GM18861 (cell line): Measurements from ENCODE around the gene PHTF2.

Experiments used
- ATAC-seq: cut with Tn5 transposase; IDR thresholded peaks from one replicate; pipeline ENCODE4 v1.9.1; 2021; ENCODE audit not compliant: unreplicated experiment

PHTF2 gene

DNA sequence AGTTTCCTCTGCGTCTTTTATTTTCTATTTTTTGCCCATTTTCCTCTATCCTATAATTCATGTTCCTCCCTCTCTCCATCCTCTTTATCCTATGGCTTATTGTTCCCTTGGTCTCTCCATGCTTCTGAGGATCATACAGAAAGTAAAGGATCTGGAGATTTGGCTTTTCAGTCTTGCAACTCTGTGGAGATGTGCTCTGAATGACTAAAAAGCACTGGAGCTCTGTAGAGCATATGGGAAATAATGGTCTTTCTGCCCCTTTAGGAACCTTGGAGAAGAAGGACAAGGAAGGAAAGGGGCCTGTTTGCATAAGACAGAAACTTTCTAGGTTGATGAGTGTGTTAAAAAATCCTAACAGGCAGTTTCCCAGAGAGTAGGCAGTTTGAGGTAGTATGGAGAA lies 120.1 kb downstream of the PHTF2 start:
- ATAC-seq, result no peak

DNA sequence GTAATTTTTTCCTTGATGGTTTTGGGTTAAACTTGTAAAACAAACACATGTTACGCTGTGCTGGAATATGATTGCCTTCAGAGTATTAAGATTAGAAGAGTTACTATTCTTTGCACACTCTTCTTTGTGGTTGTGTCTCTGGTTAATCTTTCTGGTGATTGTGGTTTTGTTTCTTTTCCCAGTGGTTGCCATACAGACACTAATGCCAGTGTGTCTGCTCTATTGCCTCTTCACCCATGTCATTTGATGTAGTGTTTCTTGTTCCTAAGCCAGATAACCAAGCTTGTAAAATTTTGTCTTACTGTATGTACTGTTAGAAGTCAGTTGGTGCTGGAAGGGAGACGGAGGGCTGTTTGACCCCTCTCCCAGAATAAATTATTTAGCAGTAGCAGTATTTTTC lies 124.8 kb downstream of the PHTF2 start:
- ATAC-seq, result peak; percentile 57

- ATAC-seq, result no peak
Measured at GRCh38 chr7:77930496-77930895, 131.9 kb downstream of the PHTF2 start.

DNA sequence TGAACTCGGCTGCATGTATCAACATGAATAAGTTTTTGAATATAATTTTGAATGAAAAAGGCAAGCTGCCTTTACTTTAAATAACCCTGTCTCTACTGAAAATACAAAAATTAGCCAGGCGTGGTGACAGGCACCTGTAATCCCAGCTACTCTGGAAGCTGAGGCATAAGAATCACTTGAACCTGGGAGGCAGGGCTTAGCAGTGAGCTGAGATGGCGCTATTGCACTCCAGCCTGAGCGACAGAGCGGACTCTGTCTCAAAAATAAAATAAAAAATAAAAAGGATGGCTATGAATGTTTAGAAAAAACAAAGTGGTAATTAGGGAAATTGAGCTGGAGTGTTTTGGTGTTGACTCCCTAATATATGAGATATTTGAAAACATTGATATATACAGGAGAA lies 133.3 kb downstream of the PHTF2 start:
- ATAC-seq, result no peak

DNA sequence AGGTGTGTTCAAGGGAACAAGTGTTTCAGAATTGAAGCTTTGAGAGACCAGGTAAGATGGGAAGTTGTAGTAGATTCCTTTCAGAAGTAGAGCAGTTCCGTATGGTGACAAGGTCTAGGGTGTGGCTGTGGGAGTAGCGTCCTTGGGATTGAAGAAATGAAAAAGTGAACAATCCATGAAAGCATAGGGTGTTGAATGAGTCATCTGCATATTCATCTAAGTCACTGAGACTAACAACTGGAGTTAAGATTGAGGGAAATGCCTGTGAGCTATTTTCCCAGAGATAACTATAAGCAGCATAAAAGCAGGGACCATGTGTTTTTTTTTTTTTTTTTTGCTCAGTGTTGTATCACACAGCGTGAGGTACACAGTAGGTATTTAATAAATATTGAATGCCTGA lies 134.8 kb downstream of the PHTF2 start:
- ATAC-seq, result no peak

DNA sequence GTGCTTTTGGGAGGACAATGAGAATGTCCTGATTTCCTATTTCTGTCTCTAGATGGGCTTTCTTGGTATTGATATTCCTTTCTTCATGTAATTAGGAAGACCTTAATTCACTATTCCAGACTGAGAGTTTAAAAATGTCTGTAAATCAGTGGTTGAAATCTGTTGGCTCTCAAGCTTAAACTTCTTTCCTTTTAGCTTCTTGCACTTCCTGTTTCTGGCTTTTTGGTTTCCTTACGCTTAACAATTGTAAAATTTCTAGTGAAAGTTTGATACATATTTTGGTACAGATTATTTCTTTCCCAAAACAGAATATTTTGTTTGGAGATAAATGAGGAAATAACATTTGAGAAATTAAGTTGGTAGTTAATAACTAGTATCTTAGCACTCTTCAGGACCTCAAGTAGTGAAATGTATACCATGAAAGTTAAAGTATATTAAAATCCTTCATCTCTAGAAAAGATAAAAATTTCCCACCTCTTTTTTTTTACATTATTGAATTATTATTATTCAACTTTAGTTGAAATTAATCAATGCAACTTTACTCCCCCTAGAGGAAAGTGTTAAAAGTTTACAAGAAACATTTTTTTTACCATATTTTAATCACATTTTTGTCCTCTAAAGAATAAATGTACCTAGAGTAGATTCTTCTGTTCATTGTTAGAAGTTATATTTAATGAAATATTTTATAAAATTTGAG lies 137.2 kb downstream of the PHTF2 start:
- no peak for ATAC-seq

GRCh38 chr7:77940647-77941046 lies 142.1 kb downstream of the PHTF2 start:
- ATAC-seq, result no peak

- no peak for ATAC-seq
Measured at GRCh38 chr7:77942431-77942830, 143.9 kb downstream of the PHTF2 start.

- ATAC-seq, result no peak
Measured at GRCh38 chr7:77944183-77945182, 145.9 kb downstream of the PHTF2 start.

GRCh38 chr7:77950548-77950947 lies 152.0 kb downstream of the PHTF2 start:
- ATAC-seq, result no peak

DNA sequence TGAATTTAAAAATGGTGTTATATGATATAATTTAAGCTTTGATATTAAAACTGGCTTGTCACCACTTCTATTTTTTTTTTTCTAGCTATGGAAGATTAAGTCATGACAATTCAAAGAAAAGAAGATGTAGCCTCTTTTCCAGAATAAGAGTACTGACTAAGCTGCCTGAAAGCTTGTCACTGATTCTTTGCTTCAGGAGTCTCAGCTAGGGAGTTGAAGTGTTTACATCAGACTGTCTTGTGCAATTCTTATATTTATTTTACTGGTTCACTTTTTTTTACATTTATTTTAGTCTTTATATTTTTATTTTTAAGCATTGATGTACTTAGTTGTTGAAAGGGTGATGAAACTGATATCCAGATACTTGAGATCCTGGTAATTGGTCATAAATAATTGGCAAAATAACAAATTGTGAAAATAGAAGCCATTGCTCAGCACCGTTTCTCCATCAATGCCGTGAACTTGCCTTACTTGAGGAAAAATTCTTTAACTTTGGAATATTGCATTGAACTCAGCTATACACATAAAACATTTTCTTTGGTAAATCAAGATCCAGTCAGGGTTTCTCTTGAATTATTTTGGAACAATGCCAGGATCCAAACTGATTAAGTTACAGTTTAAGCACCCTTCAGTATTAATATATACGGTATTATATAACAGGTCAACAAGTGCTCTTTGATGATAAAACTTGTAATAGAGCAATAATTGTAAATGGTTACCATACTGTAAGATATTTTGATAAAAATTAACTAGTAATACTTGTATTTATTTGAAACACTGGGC lies 156.4 kb downstream of the PHTF2 start:
- ATAC-seq, result no peak

GRCh38 chr7:77958436-77958835 lies 159.9 kb downstream of the PHTF2 start:
- ATAC-seq, result no peak

- no peak for ATAC-seq
Measured at GRCh38 chr7:77959080-77959479, 160.5 kb downstream of the PHTF2 start.

DNA sequence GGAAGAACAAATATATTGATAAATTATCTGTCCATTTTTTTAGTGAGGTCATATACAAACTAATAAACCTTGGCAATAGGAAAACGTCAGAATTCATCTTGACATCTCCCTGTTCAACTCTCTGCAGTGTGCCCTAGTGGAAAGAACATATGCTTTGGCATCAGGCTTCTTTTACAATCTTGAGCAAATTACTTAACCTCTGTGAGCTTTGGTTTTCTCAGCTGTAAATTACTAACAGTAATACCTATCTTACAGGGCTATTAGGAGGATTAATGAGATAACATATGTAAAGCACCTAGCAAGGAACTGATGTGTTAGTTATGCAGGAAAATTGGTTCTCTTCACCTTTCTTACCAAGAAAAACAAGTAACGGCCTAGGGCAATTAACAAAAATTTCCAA lies 161.8 kb downstream of the PHTF2 start:
- ATAC-seq, result no peak

- no peak for ATAC-seq
Measured at GRCh38 chr7:77967429-77967828, 168.9 kb downstream of the PHTF2 start.

DNA sequence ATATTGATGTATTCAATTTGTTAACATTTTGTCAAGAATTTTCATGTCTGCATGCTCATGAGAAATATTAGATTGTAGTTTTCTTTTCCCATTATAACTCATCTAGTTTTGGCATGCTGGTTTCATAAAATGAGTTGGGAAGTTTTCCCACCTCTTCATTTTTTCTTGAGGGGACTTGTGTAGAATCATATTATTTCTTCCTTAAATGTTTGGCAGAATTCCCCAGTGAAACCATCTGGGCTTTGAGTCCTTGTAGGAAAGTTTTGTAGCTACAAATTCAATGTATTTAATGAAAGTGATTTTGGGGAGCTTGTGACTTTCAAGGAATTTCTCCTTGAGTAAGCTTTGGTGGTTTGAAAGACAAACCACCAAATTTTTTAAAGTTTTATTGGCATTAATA lies 173.2 kb downstream of the PHTF2 start:
- no peak for ATAC-seq

- no peak for ATAC-seq
Measured at GRCh38 chr7:77975672-77976480, 177.3 kb downstream of the PHTF2 start.

- ATAC-seq, result no peak
Measured at GRCh38 chr7:77979219-77979618, 180.6 kb downstream of the PHTF2 start.

DNA sequence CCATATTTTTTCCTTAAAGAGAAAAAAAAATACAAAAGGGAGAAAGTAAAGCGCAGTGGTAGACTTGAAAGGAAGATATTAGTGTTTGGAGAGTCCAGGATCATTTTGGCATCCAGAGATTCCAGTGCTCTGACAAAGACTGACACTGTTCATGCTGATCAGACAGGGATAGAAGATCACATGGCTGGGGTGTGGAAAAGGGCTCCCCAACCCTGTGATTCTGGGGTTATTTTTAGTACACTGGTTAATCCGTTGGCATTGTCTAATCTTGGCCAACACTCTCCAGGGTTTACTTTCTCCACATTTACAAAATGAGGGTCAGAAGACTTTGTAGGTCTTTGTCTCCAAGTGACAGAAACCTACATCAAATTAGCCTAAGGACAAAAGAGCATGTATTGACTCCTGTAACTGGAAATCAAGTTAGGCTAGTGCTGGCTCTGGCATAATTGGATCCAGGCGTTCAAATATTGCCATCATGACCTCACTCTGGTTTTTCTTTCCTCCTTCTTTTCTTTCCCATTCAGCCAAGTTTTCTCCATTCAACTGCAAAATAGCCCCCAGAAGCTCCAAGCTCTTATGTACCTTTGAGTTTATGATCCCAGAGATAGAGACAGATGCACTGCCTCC lies 181.6 kb downstream of the PHTF2 start:
- no peak for ATAC-seq

- no peak for ATAC-seq
Measured at GRCh38 chr7:77982926-77983550, 184.5 kb downstream of the PHTF2 start.
